Measurements from ENCODE around the gene ZRANB3.

The ZRANB3 gene

GRCh38 chr2:135186054-135186453 is 345.0 kb downstream of the ZRANB3 start:
- no peak for FAIRE-seq
- no peak for DNase-seq (ENCODE audit: insufficient read length, low spot score)

- FAIRE-seq (no peak), DNase-seq (ENCODE audit: insufficient read length, low spot score) (no peak)
These were observed 347.2 kb downstream of the ZRANB3 start for GRCh38 chr2:135183822-135184221.

- FAIRE-seq (no peak), DNase-seq (ENCODE audit: insufficient read length, low spot score) (no peak)
These were observed 348.4 kb downstream of the ZRANB3 start for GRCh38 chr2:135182601-135183000.

- DNase-seq (ENCODE audit: insufficient read length, low spot score) (no peak), FAIRE-seq (no peak)
These were observed 348.8 kb downstream of the ZRANB3 start for GRCh38 chr2:135182190-135182589.

GRCh38 chr2:135179689-135180088 is 351.3 kb downstream of the ZRANB3 start:
- FAIRE-seq (no peak), DNase-seq (ENCODE audit: insufficient read length, low spot score) (no peak)

GRCh38 chr2:135175177-135175576 is 355.8 kb downstream of the ZRANB3 start:
- FAIRE-seq, result no peak

GRCh38 chr2:135174810-135175093 is 356.3 kb downstream of the ZRANB3 start:
- no peak for FAIRE-seq

More at GRCh38 chr2:135175177-135175576, 355.8 kb downstream of the ZRANB3 start:
- DNase-seq (ENCODE audit: insufficient read length, low spot score), result no peak

GRCh38 chr2:135174049-135174809 is 356.8 kb downstream of the ZRANB3 start:
- DNase-seq (ENCODE audit: insufficient read length, low spot score), result no peak
- no peak for FAIRE-seq

More at GRCh38 chr2:135174810-135175093, 356.3 kb downstream of the ZRANB3 start:
- no peak for DNase-seq (ENCODE audit: insufficient read length, low spot score)

GRCh38 chr2:135169900-135170753 is 360.9 kb downstream of the ZRANB3 start:
- DNase-seq (ENCODE audit: insufficient read length, low spot score), result no peak
- no peak for FAIRE-seq

- DNase-seq (ENCODE audit: insufficient read length, low spot score), result no peak
- FAIRE-seq, result no peak
These were observed 362.7 kb downstream of the ZRANB3 start for GRCh38 chr2:135168204-135168856.

- no peak for FAIRE-seq
These were observed 363.7 kb downstream of the ZRANB3 start for GRCh38 chr2:135167273-135167672.

GRCh38 chr2:135164431-135164830 is 366.6 kb downstream of the ZRANB3 start:
- DNase-seq (ENCODE audit: insufficient read length, low spot score) (no peak), FAIRE-seq (no peak)

More at GRCh38 chr2:135167273-135167672, 363.7 kb downstream of the ZRANB3 start:
- DNase-seq (ENCODE audit: insufficient read length, low spot score), result no peak

- no peak for DNase-seq (ENCODE audit: insufficient read length, low spot score)
- no peak for FAIRE-seq
These were observed 367.1 kb downstream of the ZRANB3 start for GRCh38 chr2:135163901-135164300.

GRCh38 chr2:135163306-135163705 is 367.7 kb downstream of the ZRANB3 start:
- DNase-seq (ENCODE audit: insufficient read length, low spot score), result no peak
- FAIRE-seq, result peak; percentile 64

GRCh38 chr2:135162786-135163185 is 368.2 kb downstream of the ZRANB3 start:
- DNase-seq (ENCODE audit: insufficient read length, low spot score), result no peak
- FAIRE-seq, result peak; percentile 55

GRCh38 chr2:135162377-135162776 is 368.6 kb downstream of the ZRANB3 start:
- no peak for DNase-seq (ENCODE audit: insufficient read length, low spot score)
- FAIRE-seq, result no peak

- FAIRE-seq (no peak), DNase-seq (ENCODE audit: insufficient read length, low spot score) (no peak)
These were observed 371.8 kb downstream of the ZRANB3 start for GRCh38 chr2:135159191-135159590.

GRCh38 chr2:135157856-135158255 is 373.2 kb downstream of the ZRANB3 start:
- no peak for FAIRE-seq

GRCh38 chr2:135154962-135155361 is 376.1 kb downstream of the ZRANB3 start:
- no peak for DNase-seq (ENCODE audit: insufficient read length, low spot score)
- FAIRE-seq, result no peak

More at GRCh38 chr2:135157856-135158255, 373.2 kb downstream of the ZRANB3 start:
- DNase-seq (ENCODE audit: insufficient read length, low spot score), result no peak

GRCh38 chr2:135152361-135152760 is 378.7 kb downstream of the ZRANB3 start:
- DNase-seq (ENCODE audit: insufficient read length, low spot score), result no peak
- no peak for FAIRE-seq

- DNase-seq (ENCODE audit: insufficient read length, low spot score), result no peak
- FAIRE-seq, result no peak
These were observed 379.4 kb downstream of the ZRANB3 start for GRCh38 chr2:135151615-135152014.
